Lung (tissue), 12 donors: ENCODE data around the gene GCM1. TPM values are rescaled to one million over a fixed set of nuclear protein-coding genes. Genes with fewer than 3 reads are reported as not detected.
"Not testable (repeated sequence)": the region's sequence is repeated elsewhere in the genome, so short reads cannot be mapped to it uniquely, and the experiment has no call there.

ENCODE experiments used
- ATAC-seq: fragments of 200-7000 bp; cut with Tn5 transposase; one replicate; pipeline ENCODE4 v1.9.1; 2020; ENCODE audit warnings: moderate number of reproducible peaks; ENCODE audit not compliant: insufficient read depth, low FRiP score
- DNase-seq, 3 donors: peaks; one replicate each; pipeline ENCODE4 v3.0.0-alpha.2; 2013 to 2017
- H3K27ac ChIP-seq, 2 donors: one replicate each; pipeline ENCODE4 v1.5.1; 2013; ENCODE audit warnings: mild to moderate bottlenecking in 2 of 2, moderate library complexity in 2 of 2, control low read depth in 1 of 2, inconsistent platforms in 1 of 2, low read depth in 1 of 2, low read length in 1 of 2
- H3K27me3 ChIP-seq, 3 donors: one replicate each; pipeline ENCODE4 v1.5.1; 2013; ENCODE audit warnings: low read length in 2 of 3; ENCODE audit not compliant: control insufficient read depth in 3 of 3, insufficient read depth in 3 of 3
- H3K36me3 ChIP-seq, 4 donors: one replicate each; pipeline ENCODE4 v1.5.1; 2013; ENCODE audit warnings: low read length in 4 of 4, mild to moderate bottlenecking in 1 of 4, moderate library complexity in 1 of 4; ENCODE audit not compliant: control insufficient read depth in 4 of 4, insufficient read depth in 4 of 4
- H3K4me1 ChIP-seq, 5 donors: one replicate each; pipeline ENCODE4 v1.5.1; 2013; ENCODE audit warnings: low read length in 5 of 5, mild to moderate bottlenecking in 2 of 5, moderate library complexity in 1 of 5; ENCODE audit not compliant: control insufficient read depth in 5 of 5, insufficient read depth in 5 of 5
- H3K4me3 ChIP-seq: one replicate; pipeline ENCODE4 v1.5.1; 2013; ENCODE audit warnings: mild to moderate bottlenecking, control low read depth, moderate library complexity
- H3K9ac ChIP-seq, 2 donors: one replicate each; pipeline ENCODE4 v1.5.1; 2013; ENCODE audit warnings: low read length in 2 of 2, control low read depth in 1 of 2; ENCODE audit not compliant: insufficient read depth in 1 of 2
- H3K9me3 ChIP-seq, 4 donors: one replicate each; pipeline ENCODE4 v1.5.1; 2013; ENCODE audit warnings: low read length in 3 of 4, mild to moderate bottlenecking in 1 of 4, moderate library complexity in 1 of 4; ENCODE audit not compliant: control insufficient read depth in 4 of 4, insufficient read depth in 3 of 4
- CTCF ChIP-seq: IDR thresholded peaks from 2 replicates; pipeline ENCODE4 v1.5.1; 2012; ENCODE audit warnings: mild to moderate bottlenecking; ENCODE audit errors: control extremely low read depth, extremely low read depth
- WGBS, 2 donors: extraction: QIAGEN DNeasy Blood & Tissue Kit; methylation state at CpG; one replicate each; pipeline ENCODE4 v1.1.7; 2013; 5-methylcytosine and 5-hydroxymethylcytosine counted together
- polyA plus RNA-seq, 2 donors: library from polyadenylated mRNA; stranded (reverse); fragments of 200-250 nt; gene quantifications; one replicate each; pipeline ENCODE4 v1.2.1, GENCODE V29; 2013
- total RNA-seq, 2 donors: library from RNA; depleted of rRNA in 1 of 2; stranded (reverse); fragments of >200 nt in 1 of 2; gene quantifications; one replicate each; pipeline ENCODE4 v1.2.1, GENCODE V29; 2014 to 2021
- donor health status: control.
- donor health status: control.
- donor health status: Bipolar disorder and iron deficiency.
- donor health status: healthy.
- donor health status: DM: yes; HTN: yes; CAD: no.

Gene GCM1
- total and polyA plus RNA-seq, 4 donors, result 0.03 to 0.10 (median 0.09) TPM; not detected in 1

- Histone ChIP-seq H3K4me3 (no peak overlapping the region), H3K27ac (no peak overlapping the region), H3K27me3 (no peaks in the 10 kb centered on the region), H3K4me1 (no peaks in the 10 kb centered on the region), H3K9me3 (no peaks in the 10 kb centered on the region), H3K36me3 (no peaks in the 10 kb centered on the region), H3K9ac (no peak overlapping the region)
- ATAC-seq (no peak), DNase-seq (peak in 2 of 3 donors; percentile 19 to 23)
- TF ChIP-seq CTCF, result no peak
- 84 to 95% methylated on average over 4 of the region's 4 CpGs for WGBS, 2 donors
These were observed 16.7 kb upstream of the GCM1 start for GRCh38 chr6:53165293-53165692.

GRCh38 chr6:53162606-53163005 lies 14.0 kb upstream of the GCM1 start:
- H3K4me3 ChIP-seq, result no peak overlapping the region
- H3K4me1 ChIP-seq, result no peaks in the 10 kb centered on the region
- no peaks in the 10 kb centered on the region for H3K9me3 ChIP-seq
- no peaks in the 10 kb centered on the region for H3K27me3 ChIP-seq
- ATAC-seq, result no peak
- H3K9ac ChIP-seq, result no peak overlapping the region
- WGBS, 2 donors, result 14 to 33% methylated on average over 1 of the region's 1 CpG
- no peak for TF ChIP-seq CTCF
- H3K36me3 ChIP-seq, result no peaks in the 10 kb centered on the region
- no peak overlapping the region for H3K27ac ChIP-seq
- no peak for DNase-seq

- ATAC-seq (no peak), DNase-seq (no peak)
- Histone ChIP-seq H3K4me1 (no peaks in the 10 kb centered on the region), H3K9me3 (no peaks in the 10 kb centered on the region), H3K27me3 (no peaks in the 10 kb centered on the region), H3K4me3 (no peak overlapping the region), H3K9ac (no peak overlapping the region), H3K27ac (no peak overlapping the region), H3K36me3 (no peaks in the 10 kb centered on the region)
- 59 to 78% methylated on average over 3 of the region's 3 CpGs for WGBS, 2 donors
- TF ChIP-seq CTCF, result no peak
These were observed 12.9 kb upstream of the GCM1 start for GRCh38 chr6:53161481-53162009.

- WGBS, 2 donors, result 49 to 56% methylated on average over 2 of the region's 2 CpGs
- ATAC-seq (no peak), DNase-seq (no peak)
- no peaks in the 10 kb centered on the region for H3K27me3 ChIP-seq
- no peaks in the 10 kb centered on the region for H3K9me3 ChIP-seq
- H3K36me3 ChIP-seq, result no peaks in the 10 kb centered on the region
- H3K27ac ChIP-seq, result no peak overlapping the region
- TF ChIP-seq CTCF, result no peak
- H3K9ac ChIP-seq, result no peak overlapping the region
- H3K4me3 ChIP-seq, result no peak overlapping the region
- H3K4me1 ChIP-seq, result no peaks in the 10 kb centered on the region
These were observed 10.9 kb upstream of the GCM1 start for GRCh38 chr6:53159558-53159957.

GRCh38 chr6:53158076-53158475 lies 9.4 kb upstream of the GCM1 start:
- H3K4me3 ChIP-seq, ATAC-seq: not testable (repeated sequence)

More at GRCh38 chr6:53158076-53158475, 9.4 kb upstream of the GCM1 start:
- H3K36me3 ChIP-seq, DNase-seq, H3K27ac ChIP-seq, H3K4me1 ChIP-seq, H3K9me3 ChIP-seq, H3K27me3 ChIP-seq, H3K9ac ChIP-seq: not testable (repeated sequence)
- WGBS, 2 donors, result 95 to 96% methylated on average over 6 of the region's 6 CpGs
